ENCODE measurements around the gene RGS7. TPM values are rescaled to one million over a fixed set of nuclear protein-coding genes. Genes with fewer than 3 reads are reported as not detected.

RGS7 gene
- total and polyA plus RNA-seq, 2 of the 4 experiments (the other 2 are of a cell fraction): 0.58 to 0.72 TPM

DNA sequence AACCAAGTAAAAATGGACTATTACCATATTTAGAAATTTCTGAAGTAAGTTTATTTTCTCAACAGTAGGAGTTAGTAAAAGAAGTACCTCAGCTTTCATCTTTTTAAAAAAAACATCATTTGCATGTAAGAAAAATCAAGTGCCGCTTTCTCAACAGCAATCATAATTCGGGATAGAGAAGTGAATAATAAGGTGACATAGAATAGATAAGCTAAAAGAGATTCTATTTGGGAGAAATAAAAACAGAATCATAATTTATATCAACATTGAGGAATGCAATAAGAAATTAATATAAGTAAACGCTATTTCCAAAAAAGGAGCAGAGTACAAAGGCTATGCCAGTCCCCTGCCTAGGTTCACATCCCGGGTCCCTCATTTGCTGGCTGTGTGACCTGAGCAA is 414.1 kb downstream of the RGS7 start:
- H3K56ac ChIP-seq (ENCODE audit: extremely low read depth, insufficient read depth, low read length): no peak overlapping the region
- H4K5ac ChIP-seq (ENCODE audit: low read depth, low read length): no peak overlapping the region
- ATAC-seq (ENCODE audit: low read depth) (no peak), DNase-seq (no peak)
- no peak overlapping the region for H3K9ac ChIP-seq (ENCODE audit: low read depth, low read length)
- TF ChIP-seq, protein P1, sequence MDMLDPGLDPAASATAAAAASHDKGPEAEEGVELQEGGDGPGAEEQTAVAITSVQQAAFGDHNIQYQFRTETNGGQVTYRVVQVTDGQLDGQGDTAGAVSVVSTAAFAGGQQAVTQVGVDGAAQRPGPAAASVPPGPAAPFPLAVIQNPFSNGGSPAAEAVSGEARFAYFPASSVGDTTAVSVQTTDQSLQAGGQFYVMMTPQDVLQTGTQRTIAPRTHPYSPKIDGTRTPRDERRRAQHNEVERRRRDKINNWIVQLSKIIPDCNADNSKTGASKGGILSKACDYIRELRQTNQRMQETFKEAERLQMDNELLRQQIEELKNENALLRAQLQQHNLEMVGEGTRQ (IDR thresholded peaks at IDR 0.05; ENCODE audit: low read depth, low read length): no peak
- TF ChIP-seq, protein P2, sequence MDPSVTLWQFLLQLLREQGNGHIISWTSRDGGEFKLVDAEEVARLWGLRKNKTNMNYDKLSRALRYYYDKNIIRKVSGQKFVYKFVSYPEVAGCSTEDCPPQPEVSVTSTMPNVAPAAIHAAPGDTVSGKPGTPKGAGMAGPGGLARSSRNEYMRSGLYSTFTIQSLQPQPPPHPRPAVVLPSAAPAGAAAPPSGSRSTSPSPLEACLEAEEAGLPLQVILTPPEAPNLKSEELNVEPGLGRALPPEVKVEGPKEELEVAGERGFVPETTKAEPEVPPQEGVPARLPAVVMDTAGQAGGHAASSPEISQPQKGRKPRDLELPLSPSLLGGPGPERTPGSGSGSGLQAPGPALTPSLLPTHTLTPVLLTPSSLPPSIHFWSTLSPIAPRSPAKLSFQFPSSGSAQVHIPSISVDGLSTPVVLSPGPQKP (IDR thresholded peaks at IDR 0.05; ENCODE audit: borderline replicate concordance, low read depth, low read length): no peak
- TF ChIP-seq RFX5 (IDR thresholded peaks at IDR 0.05; ENCODE audit: low read depth, low read length): no peak
- H2BK20ac ChIP-seq (ENCODE audit: low read depth, low read length): no peak overlapping the region
- H3K23ac ChIP-seq (ENCODE audit: low read depth, low read length): no peak overlapping the region
- no peak overlapping the region for H2BK5ac ChIP-seq (ENCODE audit: low read depth, low read length, poor library complexity, severe bottlenecking)
- no peak overlapping the region for H3K4me3 ChIP-seq (ENCODE audit: insufficient read depth, low read depth, low read length)
- no peak overlapping the region for H3K4ac ChIP-seq (ENCODE audit: low read depth, low read length)
- H2BK15ac ChIP-seq (ENCODE audit: low read depth, low read length): no peak overlapping the region
- no peak overlapping the region for H3K4me2 ChIP-seq (ENCODE audit: low read depth, low read length)
- no peak overlapping the region for H2AK9ac ChIP-seq (replicated peaks; ENCODE audit: low read depth, low read length, poor library complexity)
- H3K9me1 ChIP-seq (ENCODE audit: insufficient read depth, low read length): no peaks in the 10 kb centered on the region
- H3K36me3 ChIP-seq (ENCODE audit: control insufficient read depth, insufficient read depth, low read length): no peaks in the 10 kb centered on the region
- CTCF ChIA-PET: interaction anchor here (0.6 kb wide), 1 partner anchor 210 kb away, joined by 3 read pairs; no protein-coding TSS in a partner anchor
- intact Hi-C loops (cut with micrococcal nuclease): loop anchor here (10.0 kb wide), 1 partner anchor 918 kb away; no protein-coding TSS in a partner anchor
- no TSS peak for BruUV-seq (replicated peaks)
- H4K91ac ChIP-seq (ENCODE audit: insufficient read depth, low read depth, low read length): no peak overlapping the region
- H3K27me3 ChIP-seq (ENCODE audit: control insufficient read depth, insufficient read depth, low read length): no peaks in the 10 kb centered on the region; the same call in 1 of the 2 replicates
- no peak overlapping the region for H3K18ac ChIP-seq (ENCODE audit: low read depth, low read length)
- H3K79me1 ChIP-seq (ENCODE audit: low read depth in 1 of 2, low read length in 2 of 2): no peaks in the 10 kb centered on the region
- no peak overlapping the region for H2AK5ac ChIP-seq (ENCODE audit: low read depth, low read length)
- no peak overlapping the region for H4K8ac ChIP-seq (ENCODE audit: low read depth in 2 of 2, low read length in 2 of 2)
- no peak overlapping the region for H2AFZ ChIP-seq (replicated peaks; ENCODE audit: low read length, poor library complexity)
- POLR2A ChIA-PET (ENCODE audit: unreplicated experiment): no interaction called here
- in situ Hi-C loops (cut with MboI; ENCODE audit: low sequenced_read_pairs): loop anchor here (25.0 kb wide), 1 partner anchor 781 kb away; no protein-coding TSS in a partner anchor
- H3K4me1 ChIP-seq (ENCODE audit: control insufficient read depth, insufficient read depth, low read length): no peaks in the 10 kb centered on the region
- H2BK120ac ChIP-seq (ENCODE audit: low read depth, low read length): no peak overlapping the region
- no peak overlapping the region for H3K27ac ChIP-seq (ENCODE audit: insufficient read depth, low read length)
- H4K20me1 ChIP-seq (ENCODE audit: insufficient read depth, low read length): no peaks in the 10 kb centered on the region
- dilution Hi-C loops (cut with HindIII; ENCODE audit: low sequenced_read_pairs, unreplicated experiment): no loop called here
- WGBS, 2 experiments (ENCODE audit: extremely low coverage in 2 of 2, insufficient read length in 1 of 2): no CpG with 5 or more reads among the region's 4 CpGs
- H3K14ac ChIP-seq (replicated peaks; ENCODE audit: low read depth, low read length): no peak overlapping the region
- H3K9me3 ChIP-seq (ENCODE audit: control insufficient read depth, insufficient read depth, low read length): no peaks in the 10 kb centered on the region

Data from IMR-90 (cell line).